NCI-H524 (cell line): ENCODE data around the gene NEUROG2.
"Not testable (repeated sequence)": the region's sequence is repeated elsewhere in the genome, so short reads cannot be mapped to it uniquely, and the experiment has no call there.

Experiments used
- DNase-seq, 2 experiments: peaks; one replicate each; lab custom pipeline; 2025; lab: John Stamatoyannopoulos, UW

NEUROG2 gene

GRCh38 chr4:112490808-112491207 is 25.2 kb downstream of the NEUROG2 start:
- DNase-seq = not testable (repeated sequence)

DNA sequence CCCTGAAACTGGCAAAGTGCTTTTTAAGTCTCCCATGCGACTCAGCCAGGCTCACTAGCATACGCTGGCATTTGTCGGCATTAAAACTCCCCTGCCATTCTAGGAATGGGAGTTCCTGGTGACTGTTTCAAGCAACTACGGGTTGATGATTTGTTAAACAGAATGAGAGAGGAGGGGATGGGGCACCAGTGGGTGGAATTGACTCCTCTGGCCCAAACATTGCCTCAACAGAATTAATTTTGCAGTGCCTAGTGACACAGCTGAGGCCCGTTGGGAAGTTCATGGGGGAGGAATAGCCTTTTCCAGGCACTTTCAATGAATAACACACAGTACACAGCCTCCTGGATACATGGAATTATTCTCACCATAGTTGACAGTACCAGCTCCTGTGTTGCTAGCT is 30.1 kb downstream of the NEUROG2 start:
- no peak for DNase-seq

DNA sequence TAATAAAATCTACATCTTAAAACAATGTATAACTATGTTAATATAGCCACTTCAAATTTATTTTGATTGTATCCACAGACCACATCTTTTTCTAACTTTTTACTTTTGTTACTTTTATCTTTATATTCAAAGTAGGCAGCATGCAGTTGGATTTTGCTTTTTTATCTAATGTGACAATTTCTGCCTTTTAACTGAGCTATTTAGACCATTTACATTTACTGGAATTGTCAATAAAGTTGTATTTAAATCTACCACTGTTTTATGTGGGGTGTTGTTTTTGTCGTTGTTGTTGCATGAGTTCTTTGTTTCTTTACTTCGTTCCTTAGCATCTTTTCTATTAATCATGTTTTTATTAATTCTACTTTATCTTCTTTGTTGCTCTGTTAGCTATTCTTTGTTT is 42.0 kb downstream of the NEUROG2 start:
- no peak for DNase-seq

GRCh38 chr4:112472318-112472717 is 43.7 kb downstream of the NEUROG2 start:
- no peak for DNase-seq
